ENCODE data around the gene SRP19.

- TF ChIP-seq POLR2A (IDR thresholded peaks at IDR 0.05) = no peak
- no peak for TF ChIP-seq CTCF (IDR thresholded peaks at IDR 0.05)
These were observed 5.7 kb downstream of the SRP19 start for GRCh38 chr5:112866739-112867138.

Data from heart left ventricle (tissue), 13 donors.